HepG2 (cell line): ENCODE results near the gene ARMH3. TPM values are rescaled to one million over a fixed set of nuclear protein-coding genes. Genes with fewer than 3 reads are reported as not detected.

Experiments used
- ATAD3A ChIP-seq: sonication (generic); formaldehyde crosslinking; IDR thresholded peaks from 2 replicates; pipeline ENCODE4 v1.4.0; 2020; ENCODE audit warnings: missing genetic modification reagents
- ATRX ChIP-seq: sonication (generic); formaldehyde crosslinking; IDR thresholded peaks from 2 replicates; pipeline ENCODE4 v1.4.0; 2020; ENCODE audit warnings: missing genetic modification reagents, borderline replicate concordance
- BHLHE40 ChIP-seq: IDR thresholded peaks from 2 replicates; pipeline ENCODE4 v1.6.1; 2011; ENCODE audit warnings: low read length, improper control_type of control experiment
- CC2D1A ChIP-seq: sonication (generic); formaldehyde crosslinking; IDR thresholded peaks from 2 replicates; pipeline ENCODE4 v1.8.1; 2023; ENCODE audit warnings: mild to moderate bottlenecking, missing genetic modification reagents
- CTCF ChIP-seq: sonication (generic); formaldehyde crosslinking; IDR thresholded peaks from 2 replicates; pipeline ENCODE4 v1.5.0; 2020; ENCODE audit warnings: mild to moderate bottlenecking, missing genetic modification reagents, moderate library complexity
- HMG20A ChIP-seq: IDR thresholded peaks from 2 replicates; pipeline ENCODE4 v1.6.1; 2016; ENCODE audit warnings: borderline replicate concordance
- MTF2 ChIP-seq: sonication (generic); formaldehyde crosslinking; IDR thresholded peaks from 2 replicates; pipeline ENCODE4 v1.5.0; 2020; ENCODE audit warnings: missing genetic modification reagents, borderline replicate concordance
- NBN ChIP-seq: fragments of 450-650 bp; conservative IDR thresholded peaks from 2 replicates; pipeline ENCODE4 v1.6.1; 2017
- NFYC ChIP-seq: IDR thresholded peaks from 2 replicates; pipeline ENCODE4 v1.6.1; 2016; ENCODE audit warnings: missing genetic modification reagents, missing compliant biosample characterization
- NONO ChIP-seq, 2 experiments: fragments of 450-650 bp in 1 of 2; sonication (generic) in 1 of 2; formaldehyde crosslinking in 1 of 2; IDR thresholded peaks in 1 of 2; conservative IDR thresholded peaks in 1 of 2; 2 replicates each; pipeline versions ENCODE4 v1.6.1 to v1.8.0; 2017 to 2022; ENCODE audit warnings: mild to moderate bottlenecking in 1 of 2, missing genetic modification reagents in 1 of 2, moderate library complexity in 1 of 2
- PTBP1 ChIP-seq: fragments of 200-400 bp; formaldehyde crosslinking; IDR thresholded peaks from 2 replicates; pipeline ENCODE4 v1.6.1; 2018; ENCODE audit warnings: low read length, low read depth; ENCODE audit not compliant: poor library complexity, severe bottlenecking
- SUZ12 ChIP-seq: fragments of 150-350 bp; IDR thresholded peaks from 2 replicates; pipeline ENCODE4 v1.6.1; 2014; ENCODE audit warnings: low read depth, low read length
- TMF1 ChIP-seq: sonication (generic); formaldehyde crosslinking; IDR thresholded peaks from 2 replicates; pipeline ENCODE4 v1.8.1; 2022; ENCODE audit warnings: low read depth, missing genetic modification reagents
- ZBTB44 ChIP-seq: sonication (generic); formaldehyde crosslinking; IDR thresholded peaks from 2 replicates; pipeline ENCODE4 v1.4.0; 2020; ENCODE audit warnings: missing genetic modification reagents
- ZFP36L1 ChIP-seq: sonication (generic); formaldehyde crosslinking; IDR thresholded peaks from 2 replicates; pipeline ENCODE4 v1.8.0; 2022; ENCODE audit warnings: mild to moderate bottlenecking, missing genetic modification reagents, moderate library complexity
- ZNF138 ChIP-seq: sonication (generic); formaldehyde crosslinking; IDR thresholded peaks from 2 replicates; pipeline ENCODE4 v1.5.0; 2020; ENCODE audit warnings: mild to moderate bottlenecking, low read depth, missing genetic modification reagents
- ZNF382 ChIP-seq: sonication (generic); formaldehyde crosslinking; IDR thresholded peaks from 2 replicates; pipeline ENCODE4 v1.5.0; 2020; ENCODE audit warnings: missing genetic modification reagents, mild to moderate bottlenecking, borderline replicate concordance
- ZNF878 ChIP-seq: sonication (generic); formaldehyde crosslinking; IDR thresholded peaks from 2 replicates; pipeline ENCODE4 v1.8.1; 2023; ENCODE audit warnings: mild to moderate bottlenecking, missing genetic modification reagents, moderate library complexity
- polyA plus RNA-seq, 8 experiments: library from polyadenylated mRNA; depleted of rRNA in 3 of 8; stranded (reverse) in 7 of 8; unstranded in 1 of 8; fragments of >200 nt; fragmentation: Illumina TruSeq in 4 of 8; extraction: Trizol in 4 of 8; gene quantifications; 2 replicates each; pipeline versions ENCODE4 v1.2.1 to v1.2.3, GENCODE V29; 2011 to 2016; ENCODE audit warnings: low read depth in 4 of 8, missing spikeins in 1 of 8, mixed read lengths in 1 of 8; ENCODE audit not compliant: insufficient read depth in 1 of 8
- total RNA-seq, 5 experiments: library from RNA; depleted of rRNA; stranded (reverse); fragments of >200 nt; fragmentation: Illumina TruSeq; extraction: Trizol; gene quantifications; 2 replicates each; pipeline ENCODE4 v1.2.3, GENCODE V29; 2016; ENCODE audit warnings: low read depth in 1 of 5
- TF ChIP-seq, protein P1 (sequence below): sonication (generic); formaldehyde crosslinking; IDR thresholded peaks from 2 replicates; pipeline ENCODE4 v1.4.0; 2020; ENCODE audit warnings: missing genetic modification reagents, borderline replicate concordance

The ARMH3 gene
- total and polyA plus RNA-seq, 2 of the 13 experiments (the other 11 are each of a cell fraction or from before 2014, with no cell fraction given), result 8.4 to 16.9 TPM

DNA sequence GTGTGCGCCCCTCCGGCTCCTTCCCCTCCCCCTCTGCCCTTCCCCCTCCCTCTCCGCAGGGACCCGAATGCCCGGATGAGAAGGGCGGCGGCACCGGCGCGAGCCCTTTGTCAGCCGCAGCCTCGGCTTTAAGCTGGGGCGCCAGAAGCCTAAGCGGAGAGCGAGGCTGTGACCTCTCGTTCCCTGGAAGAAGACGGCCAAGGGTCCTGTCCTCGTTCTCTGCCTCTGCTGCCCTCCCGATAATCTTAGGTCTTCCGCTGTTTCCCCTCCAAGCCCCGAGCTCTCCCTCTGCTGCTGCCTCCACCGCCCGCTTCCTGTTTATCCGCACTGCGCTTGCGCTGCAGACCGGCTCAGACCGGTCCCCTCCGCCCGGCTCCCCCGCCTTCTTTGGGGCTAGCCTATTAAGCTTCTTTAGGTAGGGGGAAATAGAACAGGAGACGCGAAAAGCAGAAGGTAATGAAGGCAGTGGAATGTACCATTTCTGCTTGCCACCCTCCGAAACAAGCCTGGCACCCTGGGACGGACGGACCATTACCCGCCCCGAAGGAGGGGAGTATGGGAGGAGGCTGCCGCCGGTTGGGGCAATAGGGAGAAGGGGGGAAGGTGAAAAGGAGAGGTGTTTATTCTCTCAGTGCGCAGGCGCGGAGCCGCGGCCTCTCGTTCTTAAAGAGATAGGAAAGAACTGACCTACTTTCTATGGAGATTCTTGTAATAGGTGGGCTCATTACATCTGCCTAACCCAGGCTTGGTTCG lies 237.7 kb downstream of the ARMH3 start, which contains the start of gene OGA (continued):
- TF ChIP-seq ZNF382 (CRISPR knock-in tag) (no peak), PTBP1 (no peak), ZNF878 (CRISPR knock-in tag) (peak; percentile 66; the same call in 1 of the 2 replicates), MTF2 (CRISPR knock-in tag) (peak; percentile 32; the same call in 1 of the 2 replicates), ZFP36L1 (no peak), ZBTB44 (CRISPR knock-in tag) (no peak), NBN (no peak), SUZ12 (no peak), BHLHE40 (peak; percentile 99), ATAD3A (CRISPR knock-in tag) (no peak), TMF1 (CRISPR knock-in tag) (no peak), CC2D1A (CRISPR knock-in tag) (no peak), ZNF138 (CRISPR knock-in tag) (no peak; the same call in 1 of the 2 replicates), CTCF (CRISPR knock-in tag) (no peak), NONO (IDR thresholded peaks at IDR 0.05) (no peak), NONO (CRISPR knock-in tag; conservative IDR thresholded peaks at IDR 0.05) (peak; percentile 80; the same call in 1 of the 2 replicates), NFYC (CRISPR knock-in tag) (no peak), ATRX (CRISPR knock-in tag) (no peak), HMG20A (no peak)
- TF ChIP-seq, protein P1, sequence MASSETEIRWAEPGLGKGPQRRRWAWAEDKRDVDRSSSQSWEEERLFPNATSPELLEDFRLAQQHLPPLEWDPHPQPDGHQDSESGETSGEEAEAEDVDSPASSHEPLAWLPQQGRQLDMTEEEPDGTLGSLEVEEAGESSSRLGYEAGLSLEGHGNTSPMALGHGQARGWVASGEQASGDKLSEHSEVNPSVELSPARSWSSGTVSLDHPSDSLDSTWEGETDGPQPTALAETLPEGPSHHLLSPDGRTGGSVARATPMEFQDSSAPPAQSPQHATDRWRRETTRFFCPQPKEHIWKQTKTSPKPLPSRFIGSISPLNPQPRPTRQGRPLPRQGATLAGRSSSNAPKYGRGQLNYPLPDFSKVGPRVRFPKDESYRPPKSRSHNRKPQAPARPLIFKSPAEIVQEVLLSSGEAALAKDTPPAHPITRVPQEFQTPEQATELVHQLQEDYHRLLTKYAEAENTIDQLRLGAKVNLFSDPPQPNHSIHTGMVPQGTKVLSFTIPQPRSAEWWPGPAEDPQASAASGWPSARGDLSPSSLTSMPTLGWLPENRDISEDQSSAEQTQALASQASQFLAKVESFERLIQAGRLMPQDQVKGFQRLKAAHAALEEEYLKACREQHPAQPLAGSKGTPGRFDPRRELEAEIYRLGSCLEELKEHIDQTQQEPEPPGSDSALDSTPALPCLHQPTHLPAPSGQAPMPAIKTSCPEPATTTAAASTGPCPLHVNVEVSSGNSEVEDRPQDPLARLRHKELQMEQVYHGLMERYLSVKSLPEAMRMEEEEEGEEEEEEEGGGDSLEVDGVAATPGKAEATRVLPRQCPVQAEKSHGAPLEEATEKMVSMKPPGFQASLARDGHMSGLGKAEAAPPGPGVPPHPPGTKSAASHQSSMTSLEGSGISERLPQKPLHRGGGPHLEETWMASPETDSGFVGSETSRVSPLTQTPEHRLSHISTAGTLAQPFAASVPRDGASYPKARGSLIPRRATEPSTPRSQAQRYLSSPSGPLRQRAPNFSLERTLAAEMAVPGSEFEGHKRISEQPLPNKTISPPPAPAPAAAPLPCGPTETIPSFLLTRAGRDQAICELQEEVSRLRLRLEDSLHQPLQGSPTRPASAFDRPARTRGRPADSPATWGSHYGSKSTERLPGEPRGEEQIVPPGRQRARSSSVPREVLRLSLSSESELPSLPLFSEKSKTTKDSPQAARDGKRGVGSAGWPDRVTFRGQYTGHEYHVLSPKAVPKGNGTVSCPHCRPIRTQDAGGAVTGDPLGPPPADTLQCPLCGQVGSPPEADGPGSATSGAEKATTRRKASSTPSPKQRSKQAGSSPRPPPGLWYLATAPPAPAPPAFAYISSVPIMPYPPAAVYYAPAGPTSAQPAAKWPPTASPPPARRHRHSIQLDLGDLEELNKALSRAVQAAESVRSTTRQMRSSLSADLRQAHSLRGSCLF (CRISPR knock-in tag), result no peak
